ENCODE data around the gene HSDL2. TPM values are rescaled to one million over a fixed set of nuclear protein-coding genes. Genes with fewer than 3 reads are reported as not detected.
A peak's percentile ranks its signal among the peaks of the same experiment; 100 is the strongest.

HSDL2 gene
- total RNA-seq, 1 experiment from 2014 or later, result 60.6 TPM

GRCh38 chr9:112339886-112340285 lies 40.0 kb upstream of the HSDL2 start:
- Histone ChIP-seq H3K36me3 (ENCODE audit: low read depth) (no peaks in the 10 kb centered on the region), H3K9me3 (ENCODE audit: insufficient read depth, low read depth) (no peaks in the 10 kb centered on the region), H4K20me1 (ENCODE audit: insufficient read depth) (no peaks in the 10 kb centered on the region), H3K27me3 (ENCODE audit: insufficient read depth, low read depth) (no peaks in the 10 kb centered on the region), H3K4me2 (no peak overlapping the region), H3K4me1 (replicated peaks; ENCODE audit: insufficient read depth) (peaks cover 35% of the 10 kb centered on the region), H3K27ac (no peak overlapping the region), H3K79me2 (ENCODE audit: low read depth) (no peaks in the 10 kb centered on the region), H2AFZ (no peak overlapping the region), H3K4me3 (no peak overlapping the region), H3K9me2 (ENCODE audit: insufficient read depth) (no peaks in the 10 kb centered on the region), H3F3A (ENCODE audit: insufficient read depth, low read depth) (peaks cover 32% of the 10 kb centered on the region)
- CTCF ChIA-PET, result no interaction called here
- POLR2A ChIA-PET (ENCODE audit: unreplicated experiment), result no interaction called here
- DNase-seq, result no peak
- BruUV-seq (replicated peaks), result no TSS peak
- intact Hi-C loops (cut with micrococcal nuclease; ENCODE audit: unreplicated experiment), result loop anchor here (10.0 kb wide), 1 partner anchor 375 kb away; the partner anchor contains the start of gene INIP
- TF ChIP-seq EZH2 (IDR thresholded peaks at IDR 0.05; ENCODE audit: low read depth), result no peak
- TF ChIP-seq CTCF (conservative IDR thresholded peaks at IDR 0.05), result no peak

GRCh38 chr9:112341730-112342129 lies 38.2 kb upstream of the HSDL2 start:
- Histone ChIP-seq H3K79me2 (ENCODE audit: low read depth) (no peaks in the 10 kb centered on the region), H3F3A (ENCODE audit: insufficient read depth, low read depth) (peaks cover 32% of the 10 kb centered on the region), H4K20me1 (ENCODE audit: insufficient read depth) (no peaks in the 10 kb centered on the region), H3K4me1 (replicated peaks; ENCODE audit: insufficient read depth) (peaks cover 32% of the 10 kb centered on the region), H3K4me2 (peak overlapping the region; percentile 42), H3K27me3 (ENCODE audit: insufficient read depth, low read depth) (no peaks in the 10 kb centered on the region), H2AFZ (no peak overlapping the region), H3K9me3 (ENCODE audit: insufficient read depth, low read depth) (no peaks in the 10 kb centered on the region), H3K9me2 (ENCODE audit: insufficient read depth) (no peaks in the 10 kb centered on the region), H3K4me3 (no peak overlapping the region), H3K36me3 (ENCODE audit: low read depth) (no peaks in the 10 kb centered on the region), H3K27ac (peak overlapping the region; percentile 76)
- TF ChIP-seq CTCF (conservative IDR thresholded peaks at IDR 0.05), result no peak
- no peak for TF ChIP-seq EZH2 (IDR thresholded peaks at IDR 0.05; ENCODE audit: low read depth)
- no TSS peak for BruUV-seq (replicated peaks)
- peak; percentile 69 to 93 for DNase-seq
- intact Hi-C loops (cut with micrococcal nuclease; ENCODE audit: unreplicated experiment), result loop anchor here (1.0 kb wide), 1 partner anchor 7 kb away; no protein-coding TSS in a partner anchor
- ChIA-PET CTCF (no interaction called here), POLR2A (ENCODE audit: unreplicated experiment) (interaction anchor here (0.6 to 1.2 kb wide), 3 partner anchors 9 to 145 kb away, joined by 7 to 15 read pairs (median 8); partner anchors contain the start of genes HSDL2 and PTBP3)

- no peaks in the 10 kb centered on the region for H3K4me1 ChIP-seq (replicated peaks; ENCODE audit: insufficient read depth)
- peak in 1 of 2 experiments; percentile 63 for DNase-seq
- no peak overlapping the region for H3K4me2 ChIP-seq
- CTCF ChIA-PET, result no interaction called here
- no peaks in the 10 kb centered on the region for H3K9me3 ChIP-seq (ENCODE audit: insufficient read depth, low read depth)
- H3K79me2 ChIP-seq (ENCODE audit: low read depth), result no peaks in the 10 kb centered on the region
- no peaks in the 10 kb centered on the region for H3K9me2 ChIP-seq (ENCODE audit: insufficient read depth)
- no TSS peak for BruUV-seq (replicated peaks)
- no peak for TF ChIP-seq EZH2 (IDR thresholded peaks at IDR 0.05; ENCODE audit: low read depth)
- no peak for TF ChIP-seq CTCF (conservative IDR thresholded peaks at IDR 0.05)
- no peaks in the 10 kb centered on the region for H3K36me3 ChIP-seq (ENCODE audit: low read depth)
- intact Hi-C loops (cut with micrococcal nuclease; ENCODE audit: unreplicated experiment), result no loop called here
- no peak overlapping the region for H3K27ac ChIP-seq
- no peak overlapping the region for H2AFZ ChIP-seq
- H3F3A ChIP-seq (ENCODE audit: insufficient read depth, low read depth), result no peaks in the 10 kb centered on the region
- POLR2A ChIA-PET (ENCODE audit: unreplicated experiment), result no interaction called here
- no peak overlapping the region for H3K4me3 ChIP-seq
- no peaks in the 10 kb centered on the region for H4K20me1 ChIP-seq (ENCODE audit: insufficient read depth)
- H3K27me3 ChIP-seq (ENCODE audit: insufficient read depth, low read depth), result no peaks in the 10 kb centered on the region
These were observed 31.5 kb upstream of the HSDL2 start for GRCh38 chr9:112348257-112349007.

Data from PC-9 (cell line).